A549 (cell line): ENCODE measurements around the gene LRIG1. TPM values are rescaled to one million over a fixed set of nuclear protein-coding genes. Genes with fewer than 3 reads are reported as not detected.

ENCODE experiments used
- ATAC-seq, 2 experiments: fragments of 200-7000 bp in 1 of 2; fragments of >200 bp in 1 of 2; cut with Nextera tagmentation in 1 of 2; cut with Tn5 transposase in 1 of 2; 3 replicates each; pipeline versions ENCODE4 v1.8.0 to v1.9.1; 2018 to 2020; ENCODE audit warnings: mild to moderate bottlenecking in 1 of 2, moderate library complexity in 1 of 2
- CTCF ChIA-PET: fragments of 300-600 bp; sonication (Branson Sonifier 250); formaldehyde crosslinking; extraction: SDS; loops from one replicate; lab custom pipeline; 2021; ENCODE audit warnings: antibody characterized with exemption, inconsistent platforms; lab: Yijun Ruan, JAX
- POLR2A ChIA-PET: fragments of 350-600 bp; formaldehyde crosslinking; extraction: SDS; loops from one replicate; lab custom pipeline; 2021; ENCODE audit warnings: antibody characterized with exemption, inconsistent platforms; lab: Yijun Ruan, JAX
- DNase-seq, 2 experiments: peaks; one replicate each; pipeline versions ENCODE4 v3.0.0 to v3.0.0-alpha.2; 2011 to 2016; ENCODE audit warnings: low read depth in 1 of 2, low spot score in 1 of 2
- FAIRE-seq: peaks from 2 replicates; lab custom pipeline; 2011; peaks lifted over from hg19 to GRCh38; lab: Jason Lieb, UNC
- H3K27ac ChIP-seq, 2 experiments: fragments of >200 bp; sonication (Bioruptor Twin); formaldehyde crosslinking; 3 replicates each; pipeline ENCODE4 v1.5.1; 2016 to 2017
- H3K4me1 ChIP-seq: fragments of >200 bp; sonication (Bioruptor Twin); formaldehyde crosslinking; 3 replicates; pipeline ENCODE4 v1.6.1; 2016
- H3K4me2 ChIP-seq: fragments of >200 bp; sonication (Bioruptor Twin); formaldehyde crosslinking; 3 replicates; pipeline ENCODE4 v1.6.1; 2016
- H3K4me3 ChIP-seq: fragments of >200 bp; sonication (Bioruptor Twin); formaldehyde crosslinking; 3 replicates; pipeline ENCODE4 v1.5.1; 2016
- H3K9me3 ChIP-seq: fragments of >200 bp; sonication (Bioruptor Twin); formaldehyde crosslinking; 3 replicates; pipeline ENCODE4 v1.6.1; 2016
- BCL3 ChIP-seq: fragments of >200 bp; sonication (Bioruptor Twin); formaldehyde crosslinking; IDR thresholded peaks from 3 replicates; pipeline ENCODE4 v1.6.1; 2016
- CBX2 ChIP-seq: fragments of 200-600 bp; sonication (generic); IDR thresholded peaks from 2 replicates; pipeline ENCODE4 v1.6.1; 2016; ENCODE audit warnings: low read depth, mild to moderate bottlenecking, borderline replicate concordance
- CHD4 ChIP-seq: fragments of 200-600 bp; sonication (generic); IDR thresholded peaks from 2 replicates; pipeline ENCODE4 v1.6.1; 2016; ENCODE audit warnings: antibody characterized with exemption, mild to moderate bottlenecking, borderline replicate concordance
- FOSL2 ChIP-seq, 2 experiments: fragments of 450-650 bp in 1 of 2; fragments of >200 bp in 1 of 2; sonication (Bioruptor Twin) in 1 of 2; formaldehyde crosslinking; IDR thresholded peaks; 2 replicates each; pipeline versions ENCODE4 v1.5.0 to v1.6.1; 2016 to 2020; ENCODE audit warnings: mild to moderate bottlenecking in 1 of 2, moderate library complexity in 1 of 2
- HDAC2 ChIP-seq: fragments of 200-600 bp; sonication (generic); IDR thresholded peaks from 2 replicates; pipeline ENCODE4 v1.6.1; 2016
- HEYL ChIP-seq: fragments of 250-450 bp; sonication (Bioruptor Pico); IDR thresholded peaks from 2 replicates; pipeline ENCODE4 v1.8.0; 2021; ENCODE audit warnings: mild to moderate bottlenecking, moderate library complexity
- JUN ChIP-seq, 2 experiments: fragments of >200 bp; sonication (Bioruptor Twin); formaldehyde crosslinking; IDR thresholded peaks; 2 replicates in 1 of 2; 3 replicates in 1 of 2; pipeline ENCODE4 v1.6.1; 2016 to 2017
- MAFK ChIP-seq: fragments of 450-650 bp; IDR thresholded peaks from 2 replicates; pipeline ENCODE4 v1.6.1; 2014; ENCODE audit not compliant: partially characterized antibody
- MAX ChIP-seq: IDR thresholded peaks from 2 replicates; pipeline ENCODE4 v1.6.1; 2012
- MAZ ChIP-seq: fragments of 150-350 bp; IDR thresholded peaks from 2 replicates; pipeline ENCODE4 v1.6.1; 2014; ENCODE audit warnings: antibody characterized with exemption, low read depth, low read length, borderline replicate concordance
- MYC ChIP-seq: IDR thresholded peaks from 2 replicates; pipeline ENCODE4 v1.6.1; 2012; ENCODE audit warnings: mild to moderate bottlenecking, inconsistent platforms, low read length, improper control_type of control experiment, borderline replicate concordance
- NFE2L2 ChIP-seq: fragments of 150-350 bp; conservative IDR thresholded peaks from 2 replicates; pipeline ENCODE4 v1.6.1; 2014; ENCODE audit warnings: low read length
- NR3C1 ChIP-seq: fragments of >200 bp; sonication (Bioruptor Twin); formaldehyde crosslinking; IDR thresholded peaks from 3 replicates; pipeline ENCODE4 v1.6.1; 2017
- RCOR1 ChIP-seq: fragments of 150-350 bp; IDR thresholded peaks from 2 replicates; pipeline ENCODE4 v1.6.1; 2014; ENCODE audit warnings: antibody characterized with exemption, low read length, low read depth
- REST ChIP-seq: fragments of 200-600 bp; sonication (generic); IDR thresholded peaks from 2 replicates; pipeline ENCODE4 v1.6.1; 2016; ENCODE audit warnings: antibody characterized with exemption, mild to moderate bottlenecking, moderate library complexity
- RNF2 ChIP-seq: fragments of 200-600 bp; sonication (generic); IDR thresholded peaks from 2 replicates; pipeline ENCODE4 v1.6.1; 2016; ENCODE audit warnings: low read depth, mild to moderate bottlenecking, antibody characterized with exemption, moderate library complexity, borderline replicate concordance
- TFCP2L1 ChIP-seq: fragments of 250-450 bp; sonication (Bioruptor Pico); IDR thresholded peaks from 2 replicates; pipeline ENCODE4 v1.5.0; 2021; ENCODE audit warnings: mild to moderate bottlenecking
- ZC3H11A ChIP-seq: fragments of 450-650 bp; IDR thresholded peaks from 2 replicates; pipeline ENCODE4 v1.6.1; 2014; ENCODE audit warnings: antibody characterized with exemption, mild to moderate bottlenecking
- WGBS: methylation state at CpG from one replicate; pipeline ENCODE4 v1.1.6; 2017; ENCODE audit errors: missing lambda C conversion rate; 5-methylcytosine and 5-hydroxymethylcytosine counted together
- polyA plus RNA-seq, 4 experiments: library from polyadenylated mRNA; depleted of rRNA in 3 of 4; stranded (reverse); fragments of >200 nt; fragmentation: RNase III in 1 of 4; extraction: RNeasy Plus Mini Kit Qiagen cat#74134 plus additional on column Dnase treatment in 1 of 4; gene quantifications; 2 replicates in 3 of 4; 3 replicates in 1 of 4; pipeline ENCODE4 v1.2.3, GENCODE V29; 2011 to 2017
- TF ChIP-seq, protein P1 (sequence below): fragments of 250-450 bp; sonication (Bioruptor Pico); IDR thresholded peaks from 2 replicates; pipeline ENCODE4 v1.5.0; 2021; ENCODE audit warnings: mild to moderate bottlenecking, moderate library complexity, borderline replicate concordance

Gene LRIG1
- polyA plus RNA-seq, 2 of the 4 experiments (the other 2 are of a cell fraction), result 1.8 to 6.2 TPM

DNA sequence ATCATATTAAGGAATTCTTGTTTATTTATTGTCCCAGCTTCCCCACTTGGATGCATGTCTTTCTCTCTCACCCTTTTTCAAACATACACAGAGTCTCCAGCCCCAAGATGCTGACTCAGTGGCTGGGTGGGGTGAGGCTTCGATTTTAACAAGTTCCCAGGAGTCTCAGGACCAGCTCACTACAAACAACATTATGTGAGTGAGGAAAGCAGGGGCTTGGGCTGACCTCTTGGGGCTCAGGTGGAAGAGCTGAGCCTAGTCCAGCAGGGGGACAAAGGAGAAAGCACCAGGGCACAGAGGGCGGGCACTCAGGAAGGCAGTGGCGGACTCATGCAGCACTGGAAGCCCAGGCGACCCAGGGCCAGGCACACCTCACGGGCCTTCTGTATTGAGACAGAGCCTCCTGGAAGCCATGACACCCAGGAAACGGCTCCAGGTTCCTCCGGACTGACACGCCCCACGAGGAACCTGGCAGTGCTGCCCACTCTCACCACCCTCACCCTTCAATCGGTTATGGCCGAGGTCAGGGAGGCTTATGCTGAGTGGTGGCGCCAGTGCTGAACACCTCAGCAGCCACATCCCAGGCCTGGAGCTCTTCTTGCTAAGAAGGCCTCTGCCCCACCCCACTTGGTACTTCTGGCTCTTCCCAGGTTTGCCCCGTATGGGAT lies 97.4 kb downstream of the LRIG1 start:
- H3K27ac ChIP-seq, result no peak overlapping the region
- ChIA-PET POLR2A (no interaction called here), CTCF (interaction anchor here (1.8 to 10.7 kb wide), 2 partner anchors 9 to 415 kb away, joined by 5 to 157 read pairs; no protein-coding TSS in a partner anchor)
- no peaks in the 10 kb centered on the region for H3K4me1 ChIP-seq
- no peak for ATAC-seq
- H3K9me3 ChIP-seq, result no peaks in the 10 kb centered on the region
- no peak for DNase-seq
- H3K4me3 ChIP-seq, result no peak overlapping the region
- H3K4me2 ChIP-seq, result no peak overlapping the region
- WGBS, result 54% methylated on average over 3 of the region's 13 CpGs
- FAIRE-seq, result no peak
- no peak for TF ChIP-seq JUN (IDR thresholded peaks at IDR 0.05)
- no peak for TF ChIP-seq HEYL
- TF ChIP-seq MYC, result no peak
- no peak for TF ChIP-seq TFCP2L1
- TF ChIP-seq HDAC2, result no peak
- no peak for TF ChIP-seq CBX2
- no peak for TF ChIP-seq MAX
- TF ChIP-seq, protein P1, sequence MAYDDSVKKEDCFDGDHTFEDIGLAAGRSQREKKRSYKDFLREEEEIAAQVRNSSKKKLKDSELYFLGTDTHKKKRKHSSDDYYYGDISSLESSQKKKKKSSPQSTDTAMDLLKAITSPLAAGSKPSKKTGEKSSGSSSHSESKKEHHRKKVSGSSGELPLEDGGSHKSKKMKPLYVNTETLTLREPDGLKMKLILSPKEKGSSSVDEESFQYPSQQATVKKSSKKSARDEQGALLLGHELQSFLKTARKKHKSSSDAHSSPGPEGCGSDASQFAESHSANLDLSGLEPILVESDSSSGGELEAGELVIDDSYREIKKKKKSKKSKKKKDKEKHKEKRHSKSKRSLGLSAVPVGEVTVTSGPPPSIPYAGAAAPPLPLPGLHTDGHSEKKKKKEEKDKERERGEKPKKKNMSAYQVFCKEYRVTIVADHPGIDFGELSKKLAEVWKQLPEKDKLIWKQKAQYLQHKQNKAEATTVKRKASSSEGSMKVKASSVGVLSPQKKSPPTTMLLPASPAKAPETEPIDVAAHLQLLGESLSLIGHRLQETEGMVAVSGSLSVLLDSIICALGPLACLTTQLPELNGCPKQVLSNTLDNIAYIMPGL (CRISPR knock-in tag), result no peak
- TF ChIP-seq RCOR1, result no peak
- TF ChIP-seq CHD4, result no peak
- no peak for TF ChIP-seq ZC3H11A
- TF ChIP-seq MAFK, result no peak
- TF ChIP-seq BCL3, result no peak
- TF ChIP-seq REST, result no peak
- no peak for TF ChIP-seq NR3C1
- no peak for TF ChIP-seq NFE2L2
- no peak for TF ChIP-seq RNF2
- TF ChIP-seq MAZ, result no peak
- no peak for TF ChIP-seq FOSL2 (IDR thresholded peaks at IDR 0.05)
- TF ChIP-seq FOSL2 (CRISPR knock-in tag; IDR thresholded peaks at IDR 0.05), result no peak
